Cerebellar cortex (tissue), 1 donor: Measurements from ENCODE around the gene MED12.

Source experiments
- DNase-seq: peaks from one replicate; pipeline ENCODE4 v3.0.0-alpha.2; 2015; ENCODE audit warnings: low spot score

The MED12 gene

GRCh38 chrX:71107245-71107644 is 11.2 kb upstream of the MED12 start:
- DNase-seq: no peak

- no peak for DNase-seq
Measured at GRCh38 chrX:71107762-71108360, 10.5 kb upstream of the MED12 start.

- DNase-seq: no peak
Measured at GRCh38 chrX:71109051-71109450, 9.3 kb upstream of the MED12 start.

- DNase-seq: no peak
Measured at GRCh38 chrX:71111141-71111843, 7.1 kb upstream of the MED12 start, which contains the start of gene IL2RG. TSS of gene IL2RG (minus strand) at chrX:71111577. CDS start at chrX:71111539, 38 bp downstream.

- no peak for DNase-seq
Measured at GRCh38 chrX:71111921-71112431, 6.4 kb upstream of the MED12 start.

- no peak for DNase-seq
Measured at GRCh38 chrX:71117358-71117757, 1.0 kb upstream of the MED12 start.

GRCh38 chrX:71118985-71119535 is 664 bp downstream of the MED12 start:
- peak; percentile 20 for DNase-seq

GRCh38 chrX:71128166-71128833 is 9.9 kb downstream of the MED12 start:
- DNase-seq: no peak

- peak; percentile 56 for DNase-seq
Measured at GRCh38 chrX:71128915-71129765, 10.7 kb downstream of the MED12 start.

- no peak for DNase-seq
Measured at GRCh38 chrX:71131510-71131909, 13.1 kb downstream of the MED12 start.

GRCh38 chrX:71140440-71140839 is 22.0 kb downstream of the MED12 start:
- no peak for DNase-seq

- DNase-seq: no peak
Measured at GRCh38 chrX:71143508-71143907, 25.1 kb downstream of the MED12 start.

GRCh38 chrX:71144651-71145050 is 26.3 kb downstream of the MED12 start, which contains the start of gene NLGN3:
TSS of gene NLGN3 (plus strand) at chrX:71144841. CDS start at chrX:71147750, 2,909 bp downstream.
- DNase-seq: no peak

- DNase-seq: peak; percentile 64
Measured at GRCh38 chrX:71147496-71148277, 29.3 kb downstream of the MED12 start.

- DNase-seq: no peak
Measured at GRCh38 chrX:71148278-71148663, 29.9 kb downstream of the MED12 start.

GRCh38 chrX:71151366-71151765 is 33.0 kb downstream of the MED12 start:
- DNase-seq: no peak

- no peak for DNase-seq
Measured at GRCh38 chrX:71154196-71154595, 35.8 kb downstream of the MED12 start.

GRCh38 chrX:71154641-71155040 is 36.2 kb downstream of the MED12 start:
- no peak for DNase-seq

GRCh38 chrX:71158603-71159002 is 40.2 kb downstream of the MED12 start:
- no peak for DNase-seq

- DNase-seq: no peak
Measured at GRCh38 chrX:71159335-71159734, 40.9 kb downstream of the MED12 start.

GRCh38 chrX:71160475-71160874 is 42.1 kb downstream of the MED12 start:
- no peak for DNase-seq
